ENCODE measurements around the gene TET3. TPM values are rescaled to one million over a fixed set of nuclear protein-coding genes. Genes with fewer than 3 reads are reported as not detected.

The TET3 gene
- total RNA-seq, 1 donor = 21.0 TPM

DNA sequence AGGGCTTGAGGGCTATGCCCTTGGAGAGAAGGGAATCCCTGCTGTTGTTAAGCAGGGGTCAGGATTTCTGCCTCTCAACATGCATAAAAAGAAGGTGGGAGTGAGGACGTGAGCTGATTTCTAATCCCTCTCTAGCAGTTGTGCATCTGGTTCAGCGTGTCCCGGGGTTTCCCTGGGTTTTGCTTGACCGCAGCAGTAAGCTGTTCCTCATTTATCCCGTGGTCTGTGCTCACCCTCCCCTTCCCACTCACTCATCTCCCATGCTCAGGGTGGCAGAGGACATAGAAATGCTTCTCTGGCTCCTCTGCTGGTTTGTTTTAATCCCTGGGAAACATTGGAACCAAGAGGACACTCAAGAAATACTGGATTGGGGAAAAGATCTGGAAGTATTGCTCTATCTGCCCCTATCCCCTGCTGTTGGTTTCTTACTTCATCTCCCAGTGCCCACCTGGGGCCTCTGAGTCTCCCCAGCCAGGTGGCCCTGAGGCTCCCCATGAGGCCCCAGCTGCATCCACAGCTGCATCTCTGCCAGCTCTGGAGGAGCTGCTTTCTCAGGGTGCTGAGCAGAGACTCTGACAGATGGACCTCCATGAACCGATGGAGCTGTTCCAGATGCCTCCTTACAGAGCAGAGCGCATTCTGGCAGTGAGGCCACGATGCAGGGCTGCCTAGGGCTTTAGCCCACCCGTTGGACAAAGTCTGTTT, 36.1 kb downstream of the TET3 start:
- Histone ChIP-seq H3K9me3 (ENCODE audit: low read depth, low read length) (no peaks in the 10 kb centered on the region), H3K27me3 (ENCODE audit: insufficient read depth, low read length) (no peaks in the 10 kb centered on the region), H3K4me1 (ENCODE audit: insufficient read depth, low read length) (peaks cover 34% of the 10 kb centered on the region), H3K4me3 (ENCODE audit: low read length) (no peak overlapping the region)

- no peak overlapping the region for H3K4me3 ChIP-seq (ENCODE audit: low read length)
- no peaks in the 10 kb centered on the region for H3K9me3 ChIP-seq (ENCODE audit: low read depth, low read length)
- peaks cover 39% of the 10 kb centered on the region for H3K4me1 ChIP-seq (ENCODE audit: insufficient read depth, low read length)
- no peaks in the 10 kb centered on the region for H3K27me3 ChIP-seq (ENCODE audit: insufficient read depth, low read length)
Measured at GRCh38 chr2:74021407-74021755, 36.7 kb downstream of the TET3 start.

GRCh38 chr2:74024216-74024615, 39.5 kb downstream of the TET3 start:
- Histone ChIP-seq H3K4me3 (ENCODE audit: low read length) (no peak overlapping the region), H3K27me3 (ENCODE audit: insufficient read depth, low read length) (no peaks in the 10 kb centered on the region), H3K9me3 (ENCODE audit: low read depth, low read length) (no peaks in the 10 kb centered on the region), H3K4me1 (ENCODE audit: insufficient read depth, low read length) (peaks cover 55% of the 10 kb centered on the region)

DNA sequence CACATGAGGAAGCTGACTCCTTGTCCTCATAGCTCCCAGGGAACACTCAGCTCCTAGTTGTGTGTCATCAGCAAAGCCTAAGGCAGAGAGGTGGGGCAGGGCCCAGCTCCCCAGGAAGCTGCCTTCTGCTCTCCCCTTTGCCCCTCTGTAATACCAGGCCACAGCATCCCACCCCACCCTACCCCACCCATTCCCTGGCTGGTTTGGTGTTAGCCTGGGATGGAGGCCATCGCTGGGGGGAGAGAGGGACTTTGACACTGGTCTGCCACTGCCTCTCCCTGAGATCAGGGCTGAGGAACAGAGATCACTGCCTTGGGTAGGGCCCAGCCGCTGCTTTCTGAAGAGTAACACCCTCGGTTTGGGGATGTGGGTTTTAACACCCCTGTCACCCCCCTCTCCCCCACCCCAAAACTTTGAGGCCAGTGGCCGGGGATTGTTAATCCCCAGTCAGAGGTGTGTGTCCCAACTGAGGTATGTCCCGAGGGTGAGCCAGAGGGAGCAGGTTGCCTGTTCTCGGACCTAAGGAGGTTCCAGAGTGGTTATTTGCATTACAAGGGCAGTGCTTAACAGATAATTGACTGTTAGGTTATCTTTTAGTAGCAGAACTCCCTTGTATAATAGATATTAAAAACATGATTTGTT, 41.4 kb downstream of the TET3 start:
- no peak overlapping the region for H3K4me3 ChIP-seq (ENCODE audit: low read length)
- H3K4me1 ChIP-seq (ENCODE audit: insufficient read depth, low read length) = peaks cover 48% of the 10 kb centered on the region
- H3K9me3 ChIP-seq (ENCODE audit: low read depth, low read length) = no peaks in the 10 kb centered on the region
- no peaks in the 10 kb centered on the region for H3K27me3 ChIP-seq (ENCODE audit: insufficient read depth, low read length)

- Histone ChIP-seq H3K27me3 (ENCODE audit: insufficient read depth, low read length) (no peaks in the 10 kb centered on the region), H3K4me1 (ENCODE audit: insufficient read depth, low read length) (peaks cover 53% of the 10 kb centered on the region), H3K4me3 (ENCODE audit: low read length) (no peak overlapping the region), H3K9me3 (ENCODE audit: low read depth, low read length) (no peaks in the 10 kb centered on the region)
Measured at GRCh38 chr2:74026687-74027241, 42.1 kb downstream of the TET3 start.

DNA sequence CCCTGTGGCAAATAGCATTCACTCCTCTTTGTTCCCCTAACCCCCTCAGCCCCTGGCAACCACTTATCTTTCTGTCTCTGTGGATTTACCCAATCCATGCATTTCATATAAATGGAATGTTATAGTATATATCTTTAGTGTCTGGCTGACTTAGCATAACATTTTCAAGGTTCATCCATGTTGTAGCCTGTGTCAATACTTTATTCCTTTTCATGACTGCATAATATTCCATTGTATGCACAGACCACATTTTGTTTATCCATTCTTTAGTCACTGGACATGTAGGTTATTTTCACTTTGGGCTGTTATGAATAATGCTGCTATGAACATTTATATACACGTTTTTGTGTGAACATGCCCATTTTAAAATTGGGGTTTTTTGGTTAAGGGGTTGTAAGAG, 42.8 kb downstream of the TET3 start:
- H3K27me3 ChIP-seq (ENCODE audit: insufficient read depth, low read length) = no peaks in the 10 kb centered on the region
- peaks cover 60% of the 10 kb centered on the region for H3K4me1 ChIP-seq (ENCODE audit: insufficient read depth, low read length)
- no peak overlapping the region for H3K4me3 ChIP-seq (ENCODE audit: low read length)
- H3K9me3 ChIP-seq (ENCODE audit: low read depth, low read length) = no peaks in the 10 kb centered on the region

DNA sequence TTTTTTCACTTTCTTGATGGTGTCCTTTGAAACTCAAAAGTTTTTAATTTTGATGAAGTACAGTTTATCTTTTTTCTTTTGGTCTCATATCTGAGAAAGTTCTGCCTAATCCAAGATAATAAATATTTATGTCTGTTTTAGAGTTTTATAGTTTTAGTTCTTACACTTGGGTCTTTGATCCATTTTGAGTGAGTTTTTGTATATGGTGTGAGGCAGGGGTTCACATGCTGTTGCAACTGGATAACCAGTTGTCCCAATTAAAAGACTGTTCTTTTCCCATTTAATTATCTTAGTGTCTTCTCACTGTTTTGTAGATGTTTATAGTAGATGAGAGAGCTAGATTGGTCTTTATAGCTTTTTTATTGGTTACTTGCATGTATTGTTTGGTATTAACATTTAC, 43.6 kb downstream of the TET3 start:
- no peak overlapping the region for H3K4me3 ChIP-seq (ENCODE audit: low read length)
- H3K4me1 ChIP-seq (ENCODE audit: insufficient read depth, low read length) = peaks cover 67% of the 10 kb centered on the region
- H3K9me3 ChIP-seq (ENCODE audit: low read depth, low read length) = no peaks in the 10 kb centered on the region
- no peaks in the 10 kb centered on the region for H3K27me3 ChIP-seq (ENCODE audit: insufficient read depth, low read length)

- Histone ChIP-seq H3K4me1 (ENCODE audit: insufficient read depth, low read length) (peaks cover 71% of the 10 kb centered on the region), H3K9me3 (ENCODE audit: low read depth, low read length) (no peaks in the 10 kb centered on the region), H3K4me3 (ENCODE audit: low read length) (no peak overlapping the region), H3K27me3 (ENCODE audit: insufficient read depth, low read length) (no peaks in the 10 kb centered on the region)
Measured at GRCh38 chr2:74028741-74029140, 44.0 kb downstream of the TET3 start.

GRCh38 chr2:74029714-74030397, 45.1 kb downstream of the TET3 start:
- no peaks in the 10 kb centered on the region for H3K9me3 ChIP-seq (ENCODE audit: low read depth, low read length)
- H3K4me3 ChIP-seq (ENCODE audit: low read length) = no peak overlapping the region
- H3K27me3 ChIP-seq (ENCODE audit: insufficient read depth, low read length) = no peaks in the 10 kb centered on the region
- peaks cover 67% of the 10 kb centered on the region for H3K4me1 ChIP-seq (ENCODE audit: insufficient read depth, low read length)

GRCh38 chr2:74031221-74031620, 46.5 kb downstream of the TET3 start:
- Histone ChIP-seq H3K4me3 (ENCODE audit: low read length) (no peak overlapping the region), H3K9me3 (ENCODE audit: low read depth, low read length) (no peaks in the 10 kb centered on the region), H3K4me1 (ENCODE audit: insufficient read depth, low read length) (peaks cover 63% of the 10 kb centered on the region), H3K27me3 (ENCODE audit: insufficient read depth, low read length) (no peaks in the 10 kb centered on the region)

- no peak overlapping the region for H3K4me3 ChIP-seq (ENCODE audit: low read length)
- peaks cover 63% of the 10 kb centered on the region for H3K4me1 ChIP-seq (ENCODE audit: insufficient read depth, low read length)
- H3K27me3 ChIP-seq (ENCODE audit: insufficient read depth, low read length) = no peaks in the 10 kb centered on the region
- H3K9me3 ChIP-seq (ENCODE audit: low read depth, low read length) = no peaks in the 10 kb centered on the region
Measured at GRCh38 chr2:74031959-74032287, 47.2 kb downstream of the TET3 start.

DNA sequence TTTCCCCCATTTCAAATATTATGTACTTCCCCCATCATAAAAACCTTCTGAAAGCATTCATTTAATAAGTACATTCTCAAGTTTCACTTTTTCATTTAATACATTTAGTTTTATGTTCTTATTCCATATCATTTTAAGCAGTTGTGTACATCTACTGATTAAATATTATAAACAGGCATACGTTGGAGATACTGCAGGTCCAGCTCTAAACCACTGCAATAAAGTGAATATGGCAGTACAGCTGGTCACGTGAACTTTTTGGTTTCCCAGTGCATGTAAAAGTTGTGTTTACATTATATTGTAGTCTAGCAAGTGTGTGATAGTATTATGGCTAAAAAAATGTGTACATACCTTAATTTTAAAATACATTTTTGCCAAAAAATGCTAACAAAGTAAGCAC, 48.7 kb downstream of the TET3 start:
- Histone ChIP-seq H3K9me3 (ENCODE audit: low read depth, low read length) (no peaks in the 10 kb centered on the region), H3K4me1 (ENCODE audit: insufficient read depth, low read length) (peaks cover 73% of the 10 kb centered on the region), H3K27me3 (ENCODE audit: insufficient read depth, low read length) (no peaks in the 10 kb centered on the region), H3K4me3 (ENCODE audit: low read length) (no peak overlapping the region)

Other genes starting within 250 kb of the TET3 start
- gene TPRKB, start 247.6 kb upstream of the TET3 start, total RNA-seq = 21.4 TPM
- gene DUSP11, start 204.8 kb upstream of the TET3 start, total RNA-seq = 84.5 TPM
- not detected for gene C2orf78, start 200.7 kb upstream of the TET3 start, total RNA-seq
- 8.8 TPM for gene STAMBP, start 155.9 kb upstream of the TET3 start, total RNA-seq
- gene ACTG2, start 91.9 kb upstream of the TET3 start, total RNA-seq = 0.10 TPM
- gene DGUOK, start 58.0 kb upstream of the TET3 start, total RNA-seq = 33.6 TPM
- 12.7 TPM for gene BOLA3, start 163.0 kb downstream of the TET3 start, total RNA-seq
- 286 TPM for gene MOB1A, start 194.0 kb downstream of the TET3 start, total RNA-seq
- gene MTHFD2, start 213.7 kb downstream of the TET3 start, total RNA-seq = 32.1 TPM